Duodenal mucosa (tissue), 2 donors: Measurements from ENCODE around the gene IL1A.

Experiments
- H3K27ac ChIP-seq: one replicate; pipeline ENCODE4 v1.7.0; 2013; ENCODE audit warnings: low read depth, low read length
- H3K27me3 ChIP-seq, 2 donors: one replicate each; pipeline ENCODE4 v1.7.0; 2013; ENCODE audit warnings: low read length in 2 of 2, control low read depth in 1 of 2; ENCODE audit not compliant: insufficient read depth in 2 of 2, control insufficient read depth in 1 of 2
- H3K36me3 ChIP-seq, 2 donors: one replicate each; pipeline ENCODE4 v1.7.0; 2013; ENCODE audit warnings: low read length in 2 of 2, control low read depth in 1 of 2; ENCODE audit not compliant: insufficient read depth in 2 of 2, control insufficient read depth in 1 of 2
- H3K4me1 ChIP-seq, 2 donors: one replicate each; pipeline ENCODE4 v1.7.0; 2013; ENCODE audit warnings: low read length in 2 of 2, control low read depth in 1 of 2; ENCODE audit not compliant: insufficient read depth in 2 of 2, control insufficient read depth in 1 of 2
- H3K4me3 ChIP-seq, 2 donors: one replicate each; pipeline ENCODE4 v1.7.0; 2013; ENCODE audit warnings: low read length in 2 of 2, low read depth in 1 of 2
- H3K9ac ChIP-seq, 2 donors: one replicate each; pipeline ENCODE4 v1.7.0; 2013; ENCODE audit warnings: low read length in 2 of 2, low read depth in 1 of 2
- H3K9me3 ChIP-seq, 2 donors: one replicate each; pipeline ENCODE4 v1.7.0; 2013; ENCODE audit warnings: low read length in 2 of 2, control low read depth in 1 of 2; ENCODE audit not compliant: control insufficient read depth in 1 of 2

IL1A gene

GRCh38 chr2:112829101-112829960 lies 45.0 kb upstream of the IL1A start:
- H3K27me3 ChIP-seq, result no peaks in the 10 kb centered on the region
- no peaks in the 10 kb centered on the region for H3K36me3 ChIP-seq
- H3K4me1 ChIP-seq, result peaks cover 4 to 15% of the 10 kb centered on the region in 2 donors
- no peak overlapping the region for H3K27ac ChIP-seq
- no peaks in the 10 kb centered on the region for H3K9me3 ChIP-seq
- no peak overlapping the region for H3K4me3 ChIP-seq
- H3K9ac ChIP-seq, result no peak overlapping the region

DNA sequence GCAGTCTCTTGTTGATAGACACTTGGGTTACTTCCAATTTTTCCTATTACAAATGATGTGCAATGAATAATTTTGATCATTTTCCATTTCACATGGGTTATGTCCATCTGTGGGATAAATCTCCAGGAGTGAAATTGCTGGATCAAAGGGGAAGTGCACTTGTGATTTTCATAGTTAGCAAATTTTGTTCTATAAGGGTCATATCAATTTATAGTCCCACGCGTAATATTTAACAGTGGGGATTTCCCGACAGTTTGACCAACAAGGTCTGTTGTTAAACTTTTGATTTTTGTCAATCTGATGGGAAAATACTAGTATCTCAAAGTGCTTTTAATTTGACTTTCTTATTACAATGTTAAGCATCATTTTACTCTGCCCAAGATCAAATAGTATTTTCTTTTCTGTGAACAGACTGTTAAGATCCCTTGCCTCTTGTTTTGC lies 44.0 kb upstream of the IL1A start:
- H3K9me3 ChIP-seq, result no peaks in the 10 kb centered on the region
- H3K9ac ChIP-seq, result no peak overlapping the region
- H3K4me1 ChIP-seq, result peaks cover 0 to 14% of the 10 kb centered on the region in 2 donors
- H3K27me3 ChIP-seq, result no peaks in the 10 kb centered on the region
- no peaks in the 10 kb centered on the region for H3K36me3 ChIP-seq
- no peak overlapping the region for H3K27ac ChIP-seq
- H3K4me3 ChIP-seq, result no peak overlapping the region

GRCh38 chr2:112827604-112828185 lies 43.4 kb upstream of the IL1A start:
- Histone ChIP-seq H3K4me3 (no peak overlapping the region), H3K4me1 (peaks cover 0 to 14% of the 10 kb centered on the region in 2 donors)

DNA sequence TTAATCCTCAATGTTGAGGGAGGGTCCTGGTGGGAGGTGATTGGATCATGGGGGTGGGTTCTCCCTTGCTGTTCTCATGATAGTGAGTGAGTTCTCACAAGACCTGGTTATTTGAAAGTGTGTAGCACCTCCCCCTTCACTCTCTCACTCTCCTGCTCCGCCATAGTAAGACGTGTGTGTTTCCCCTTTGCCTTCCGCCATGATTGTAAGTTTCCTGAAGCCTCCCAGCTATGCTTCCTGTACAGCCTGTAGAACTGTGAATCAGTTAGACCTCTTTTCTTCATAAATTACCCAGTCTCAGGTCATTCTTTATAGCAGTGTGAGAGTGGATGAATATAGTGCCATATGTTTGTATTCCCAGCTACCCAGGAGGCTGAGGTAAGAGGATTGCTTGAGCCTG lies 42.7 kb upstream of the IL1A start:
- Histone ChIP-seq H3K9ac (no peak overlapping the region), H3K4me3 (no peak overlapping the region), H3K4me1 (peaks cover 0 to 14% of the 10 kb centered on the region in 2 donors), H3K27me3 (no peaks in the 10 kb centered on the region), H3K36me3 (no peaks in the 10 kb centered on the region), H3K9me3 (no peaks in the 10 kb centered on the region), H3K27ac (no peak overlapping the region)

More at GRCh38 chr2:112827604-112828185, 43.4 kb upstream of the IL1A start:
- Histone ChIP-seq H3K27me3 (no peaks in the 10 kb centered on the region), H3K9ac (no peak overlapping the region), H3K9me3 (no peaks in the 10 kb centered on the region), H3K36me3 (no peaks in the 10 kb centered on the region), H3K27ac (no peak overlapping the region)

DNA sequence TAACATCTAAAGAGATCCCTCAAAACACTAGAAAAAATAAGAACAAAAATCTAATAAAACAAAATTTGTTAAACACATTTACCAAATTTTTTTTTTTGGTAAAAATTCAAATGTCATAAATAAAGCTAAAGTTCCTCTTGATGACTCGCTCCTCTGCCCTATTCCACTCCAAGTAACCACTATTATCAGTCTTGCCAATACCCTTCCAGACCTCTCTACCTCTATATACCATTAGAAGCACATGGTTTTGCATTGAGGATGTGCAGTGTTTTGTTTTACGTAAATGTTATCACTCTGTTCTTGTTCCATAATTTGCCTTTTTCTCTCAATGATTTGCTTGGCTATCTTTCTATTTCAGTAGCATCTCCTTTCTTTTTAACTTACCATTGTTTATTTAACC lies 41.4 kb upstream of the IL1A start:
- Histone ChIP-seq H3K9me3 (no peaks in the 10 kb centered on the region), H3K27ac (no peak overlapping the region), H3K27me3 (no peaks in the 10 kb centered on the region), H3K4me3 (no peak overlapping the region), H3K36me3 (no peaks in the 10 kb centered on the region), H3K9ac (no peak overlapping the region), H3K4me1 (peaks cover 0 to 18% of the 10 kb centered on the region in 2 donors)

DNA sequence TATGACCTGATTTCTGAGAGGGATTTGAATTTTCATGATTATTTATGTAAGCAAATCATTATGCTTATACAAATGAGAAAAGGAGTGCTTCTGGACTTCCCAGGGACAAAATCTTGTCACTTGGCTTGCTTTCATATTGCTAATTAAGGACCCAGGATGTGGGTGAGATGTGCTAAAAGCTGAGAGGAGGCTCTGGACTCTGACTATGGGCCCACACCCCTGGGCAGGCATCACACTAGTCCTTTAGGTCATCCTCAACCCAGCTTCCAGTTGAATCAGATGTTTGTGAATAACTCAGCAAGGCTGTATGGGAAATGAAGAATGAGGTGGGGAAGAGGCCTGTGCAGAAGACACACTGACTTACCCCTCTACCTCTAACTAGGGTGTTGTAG lies 40.4 kb upstream of the IL1A start:
- no peaks in the 10 kb centered on the region for H3K9me3 ChIP-seq
- H3K27me3 ChIP-seq, result no peaks in the 10 kb centered on the region
- H3K27ac ChIP-seq, result no peak overlapping the region
- H3K4me3 ChIP-seq, result no peak overlapping the region
- H3K36me3 ChIP-seq, result no peaks in the 10 kb centered on the region
- H3K4me1 ChIP-seq, result peaks cover 0 to 18% of the 10 kb centered on the region in 2 donors
- no peak overlapping the region for H3K9ac ChIP-seq

DNA sequence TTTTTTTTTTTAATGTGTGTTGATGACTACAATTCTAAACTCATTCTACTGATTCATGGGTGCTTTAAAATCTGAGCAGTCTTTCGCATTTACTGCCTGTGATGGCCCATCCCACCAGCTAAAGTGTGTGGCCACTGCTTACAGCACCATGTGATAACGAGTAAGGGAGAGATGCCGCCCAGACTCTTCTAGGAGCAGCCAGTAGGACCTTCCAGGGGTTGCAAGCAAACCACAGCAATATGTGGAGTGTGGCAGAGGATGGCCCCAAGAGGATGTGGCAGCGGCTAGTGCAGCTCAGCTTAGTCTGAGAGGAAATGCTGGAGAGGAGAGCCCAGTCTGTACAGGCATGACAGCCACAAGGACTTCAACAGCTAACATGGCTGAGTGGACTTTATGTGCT lies 37.4 kb upstream of the IL1A start:
- no peak overlapping the region for H3K27ac ChIP-seq
- no peak overlapping the region for H3K4me3 ChIP-seq
- no peaks in the 10 kb centered on the region for H3K36me3 ChIP-seq
- H3K4me1 ChIP-seq, result peaks cover 0 to 18% of the 10 kb centered on the region in 2 donors
- no peak overlapping the region for H3K9ac ChIP-seq
- H3K27me3 ChIP-seq, result no peaks in the 10 kb centered on the region
- no peaks in the 10 kb centered on the region for H3K9me3 ChIP-seq

GRCh38 chr2:112821142-112821541 lies 36.8 kb upstream of the IL1A start:
- Histone ChIP-seq H3K27ac (no peak overlapping the region), H3K36me3 (no peaks in the 10 kb centered on the region), H3K27me3 (no peaks in the 10 kb centered on the region), H3K4me1 (peaks cover 0 to 18% of the 10 kb centered on the region in 2 donors), H3K9me3 (no peaks in the 10 kb centered on the region), H3K4me3 (no peak overlapping the region), H3K9ac (no peak overlapping the region)

DNA sequence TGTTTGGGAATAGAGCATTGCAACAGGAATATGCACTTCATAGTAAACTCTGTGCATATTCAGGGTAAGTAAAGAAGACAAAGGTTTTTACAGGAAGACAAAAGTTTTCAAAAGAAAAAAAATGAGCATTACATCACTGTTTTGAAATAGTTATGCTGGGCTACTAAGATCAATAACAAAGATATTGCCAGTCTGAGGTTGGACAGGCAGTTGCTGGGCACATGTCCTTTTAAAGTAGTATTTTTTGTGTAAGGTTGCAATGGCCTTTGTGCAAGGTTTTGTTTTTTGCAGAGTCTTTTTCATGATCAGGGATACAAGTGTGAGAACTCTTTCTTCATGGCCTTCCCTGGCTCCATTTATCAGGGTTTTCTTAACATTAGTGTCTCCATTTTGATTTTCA lies 36.0 kb upstream of the IL1A start:
- Histone ChIP-seq H3K36me3 (no peaks in the 10 kb centered on the region), H3K4me1 (peaks cover 0 to 18% of the 10 kb centered on the region in 2 donors), H3K9me3 (no peaks in the 10 kb centered on the region), H3K27me3 (no peaks in the 10 kb centered on the region), H3K4me3 (no peak overlapping the region), H3K27ac (no peak overlapping the region), H3K9ac (no peak overlapping the region)

DNA sequence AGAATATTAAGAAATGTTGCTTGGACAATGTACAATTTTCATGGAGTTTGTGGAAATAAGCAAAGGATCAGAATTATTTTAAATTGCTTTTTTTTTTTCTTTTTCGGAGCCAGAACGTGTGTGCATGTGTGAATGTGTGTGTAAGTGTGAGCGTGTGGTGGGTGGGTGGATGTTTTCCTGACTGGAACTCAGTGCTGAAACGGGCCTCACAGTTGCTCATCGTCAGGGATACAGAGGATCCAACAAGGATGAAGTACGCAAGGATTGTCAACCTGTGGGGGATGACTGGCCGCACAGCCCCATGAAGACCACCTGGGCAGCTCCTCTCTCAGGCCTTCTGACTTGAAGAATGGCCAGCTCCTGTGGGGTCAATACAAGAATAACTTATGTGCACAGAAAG lies 34.8 kb upstream of the IL1A start:
- no peaks in the 10 kb centered on the region for H3K36me3 ChIP-seq
- H3K27ac ChIP-seq, result no peak overlapping the region
- H3K4me3 ChIP-seq, result no peak overlapping the region

More for the DNA sequence above, 34.8 kb upstream of the IL1A start:
- Histone ChIP-seq H3K9me3 (no peaks in the 10 kb centered on the region), H3K9ac (no peak overlapping the region), H3K27me3 (no peaks in the 10 kb centered on the region), H3K4me1 (peaks cover 0 to 11% of the 10 kb centered on the region in 2 donors)
